ENCODE data around the gene LEMD2.
A peak's percentile ranks its signal among the peaks of the same experiment; 100 is the strongest.

Gene LEMD2

GRCh38 chr6:33797626-33798342 lies 8.9 kb upstream of the LEMD2 start:
- no peak for DNase-seq

DNA sequence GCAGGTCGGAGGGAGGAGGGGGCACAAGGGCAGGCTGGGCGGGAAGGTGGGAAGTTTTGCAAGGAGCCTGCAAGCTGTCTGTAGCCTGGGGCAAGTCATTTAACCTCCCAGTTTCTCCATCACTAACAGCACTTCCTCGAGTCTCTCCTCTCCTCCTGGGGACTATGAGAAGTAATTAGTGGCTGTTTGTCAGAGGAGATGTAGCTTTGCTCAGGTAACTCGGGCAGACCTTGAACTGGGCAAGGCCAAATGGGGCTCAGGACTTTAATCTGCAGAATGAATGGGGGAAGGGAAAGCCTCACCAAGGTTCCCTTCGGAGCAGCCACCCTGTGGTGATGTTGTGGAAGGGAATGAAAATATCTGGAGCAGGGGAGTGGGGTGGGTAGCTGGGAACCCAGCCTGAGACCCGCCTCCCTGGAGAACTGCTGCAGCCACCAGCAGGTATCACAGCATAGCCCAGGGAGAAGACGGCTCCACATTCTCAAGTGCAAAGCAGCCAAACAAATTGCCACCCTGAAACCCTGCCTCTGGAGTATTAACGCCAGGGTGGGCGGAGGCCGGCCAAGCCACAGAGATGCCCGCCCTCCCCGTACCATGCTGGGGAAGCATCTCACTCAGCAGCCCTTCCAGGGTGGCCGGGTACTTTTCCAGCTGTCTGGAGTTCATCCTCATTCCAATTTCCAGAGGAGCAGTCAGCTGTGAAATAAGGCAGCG lies 6.1 kb upstream of the LEMD2 start:
- DNase-seq, result no peak

DNA sequence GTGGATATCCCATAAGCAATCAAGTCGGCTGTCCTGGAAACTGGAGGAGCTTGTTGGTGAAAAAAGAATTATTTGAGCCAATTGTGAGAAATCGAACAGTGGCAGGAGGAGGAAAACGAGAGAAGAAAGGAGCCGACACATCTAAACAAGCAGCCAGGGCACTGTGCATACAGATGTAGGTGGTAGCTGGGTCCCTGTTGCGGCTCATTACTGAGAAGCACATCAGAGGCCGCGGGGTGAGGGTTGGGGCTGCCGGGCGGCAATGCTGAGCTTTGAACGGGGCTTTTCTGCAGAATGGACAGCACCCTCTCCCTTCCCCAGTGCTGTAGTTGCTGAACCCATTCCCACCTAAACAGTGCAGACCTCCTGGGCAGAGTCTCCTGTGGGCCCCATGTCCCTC lies 4.1 kb upstream of the LEMD2 start:
- DNase-seq, result no peak

DNA sequence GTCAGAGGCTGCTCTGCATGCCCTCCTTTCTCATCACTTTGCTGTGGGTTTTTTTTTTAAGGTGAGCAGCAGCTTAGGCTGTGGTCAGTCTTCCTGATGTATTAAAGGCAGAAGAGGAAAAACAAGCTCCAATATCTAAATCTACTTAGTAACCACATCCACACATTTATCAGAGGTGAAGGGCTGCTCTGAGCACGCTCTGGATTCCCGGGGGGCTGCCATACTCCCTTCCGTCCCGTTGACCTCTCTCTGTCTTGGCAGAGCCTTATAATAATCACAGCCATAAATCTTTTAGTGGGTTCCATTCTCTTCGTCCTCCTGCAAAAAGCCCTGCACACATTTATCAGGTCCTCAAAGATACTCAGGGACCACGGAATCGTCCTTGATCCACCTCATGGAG lies 2.7 kb upstream of the LEMD2 start:
- no peak for DNase-seq

- DNase-seq, result no peak
These were observed 2.0 kb upstream of the LEMD2 start for GRCh38 chr6:33790910-33791309.

GRCh38 chr6:33790379-33790778 lies 1.4 kb upstream of the LEMD2 start:
- DNase-seq, result no peak

- DNase-seq, result peak in 2 of 51 donors; percentile 12 to 25
These were observed 593 bp upstream of the LEMD2 start for GRCh38 chr6:33789550-33789895.

- DNase-seq, result peak in 45 of 51 donors; percentile 17 to 77 (median 53)
These were observed 806 bp downstream of the LEMD2 start for GRCh38 chr6:33787954-33788693.

- DNase-seq, result no peak
These were observed 1.5 kb downstream of the LEMD2 start for GRCh38 chr6:33787346-33787953.

DNA sequence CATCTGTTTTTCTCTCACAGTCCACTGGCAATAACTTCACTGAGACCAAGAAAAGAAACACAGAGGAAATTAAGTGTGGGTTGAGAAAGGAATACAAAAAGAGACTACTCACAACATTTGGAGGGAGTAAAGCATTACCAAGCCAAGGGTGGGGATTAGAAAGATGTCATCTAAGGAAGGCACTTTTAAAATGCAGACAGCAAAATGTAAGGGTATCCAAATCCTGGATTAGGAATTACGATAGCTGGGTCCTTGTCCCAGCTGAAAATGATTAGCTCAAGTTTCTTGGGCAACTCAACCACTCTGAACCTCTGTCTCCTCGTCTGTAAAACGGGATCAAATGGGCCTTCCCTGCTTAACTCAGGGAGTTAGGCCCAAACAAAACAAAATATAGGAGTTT lies 2.2 kb downstream of the LEMD2 start:
- no peak for DNase-seq

GRCh38 chr6:33785778-33786177 lies 3.2 kb downstream of the LEMD2 start:
- no peak for DNase-seq

GRCh38 chr6:33784787-33785186 lies 4.1 kb downstream of the LEMD2 start:
- peak in 1 of 51 donors; percentile 56 for DNase-seq

GRCh38 chr6:33783781-33784520 lies 5.0 kb downstream of the LEMD2 start:
- no peak for DNase-seq

- no peak for DNase-seq
These were observed 6.4 kb downstream of the LEMD2 start for GRCh38 chr6:33782561-33782960.

GRCh38 chr6:33781131-33781975 lies 7.6 kb downstream of the LEMD2 start:
- DNase-seq, result no peak

- peak in 1 of 51 donors; percentile 17 for DNase-seq
These were observed 9.0 kb downstream of the LEMD2 start for GRCh38 chr6:33779895-33780294.

GRCh38 chr6:33779290-33779689 lies 9.6 kb downstream of the LEMD2 start:
- no peak for DNase-seq

GRCh38 chr6:33778444-33779121 lies 10.3 kb downstream of the LEMD2 start:
- DNase-seq, result no peak
